Dermis microvascular lymphatic vessel endothelial cell (primary cell): Measurements from ENCODE around the gene CYGB. TPM values are rescaled to one million over a fixed set of nuclear protein-coding genes. Genes with fewer than 3 reads are reported as not detected.

Experiments
- DNase-seq, 2 donors: peaks; one replicate each; pipeline versions ENCODE4 v3.0.0 to v3.0.0-alpha.2; 2010; ENCODE audit warnings: low read depth in 2 of 2
- total RNA-seq: library from RNA; depleted of rRNA; stranded (reverse); fragments of >200 nt; gene quantifications from 2 replicates; pipeline ENCODE4 v1.2.1, GENCODE V29; 2014

Gene CYGB
- total RNA-seq, 1 donor from 2014 or later, result 1.8 TPM

GRCh38 chr17:76481071-76481655 lies 56.3 kb downstream of the CYGB start:
- no peak for DNase-seq

DNA sequence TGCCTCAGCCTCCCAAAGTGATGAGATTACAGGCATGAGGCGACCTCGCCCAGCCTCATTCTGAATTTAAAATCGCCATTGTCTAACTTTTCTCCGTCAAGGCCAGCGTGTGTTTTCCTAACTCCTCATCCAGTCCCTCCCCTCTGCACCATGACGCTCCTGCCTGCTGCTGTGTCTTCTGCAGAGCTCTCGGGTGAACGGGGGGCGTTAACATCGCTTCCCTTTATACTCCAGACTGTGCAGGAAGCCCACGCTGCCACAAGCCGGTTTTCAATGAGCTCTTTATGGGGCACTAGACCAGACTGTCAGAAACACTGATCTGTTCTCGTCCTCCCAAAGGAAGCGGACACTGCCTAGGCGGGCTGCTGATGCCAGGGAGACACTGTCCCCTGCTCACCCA lies 56.9 kb downstream of the CYGB start:
- no peak for DNase-seq

GRCh38 chr17:76479515-76480060 lies 57.9 kb downstream of the CYGB start:
- DNase-seq, result no peak

GRCh38 chr17:76478730-76479514 lies 58.6 kb downstream of the CYGB start:
- no peak for DNase-seq

GRCh38 chr17:76478097-76478496 lies 59.4 kb downstream of the CYGB start:
- DNase-seq, result no peak

DNA sequence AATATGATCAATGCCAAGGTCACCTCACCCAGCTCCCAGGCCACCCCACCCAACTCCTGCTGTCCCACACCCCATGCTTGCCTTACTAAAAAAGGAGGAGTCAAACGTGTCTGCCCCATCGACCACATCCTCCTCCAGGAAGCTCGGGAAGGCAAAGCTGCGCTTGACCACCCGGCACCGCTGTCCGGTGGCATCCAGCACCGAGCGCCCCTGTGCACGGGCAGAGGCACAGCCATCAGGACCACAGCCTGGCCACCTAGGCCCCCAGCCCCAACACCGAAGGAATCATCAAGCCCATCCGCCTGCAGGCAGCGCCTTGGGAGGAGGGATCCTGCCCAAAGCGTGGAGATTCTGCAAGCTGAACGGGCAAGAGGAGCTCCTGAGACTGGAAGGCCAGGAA lies 59.9 kb downstream of the CYGB start:
- no peak for DNase-seq

Other genes with a start within 250 kb of the CYGB start
- gene QRICH2, start 229.4 kb downstream of the CYGB start, total RNA-seq, result 5.6 and 12.0 TPM in 2 replicates
- gene PRPSAP1, start 183.8 kb downstream of the CYGB start, total RNA-seq, result 71.8 and 129 TPM in 2 replicates
- gene SPHK1, start 153.1 kb downstream of the CYGB start, total RNA-seq, result 196 and 380 TPM in 2 replicates
- 12.7 and 17.3 TPM in 2 replicates for gene UBE2O, start 84.6 kb downstream of the CYGB start, total RNA-seq
- gene AANAT, start 70.1 kb downstream of the CYGB start, total RNA-seq, result not detected in 2 replicates
- 11.7 and 17.3 TPM in 2 replicates for gene RHBDF2, start 36.3 kb downstream of the CYGB start, total RNA-seq
- gene PRCD, start 2.3 kb upstream of the CYGB start, total RNA-seq, result 0.39 and 0.89 TPM in 2 replicates
- 0.13 and 0.25 TPM in 2 replicates for gene ST6GALNAC2, start 48.2 kb upstream of the CYGB start, total RNA-seq
- gene ST6GALNAC1, start 106.0 kb upstream of the CYGB start, total RNA-seq, result not detected in 2 replicates
- gene MXRA7, start 173.3 kb upstream of the CYGB start, total RNA-seq, result 140 and 141 TPM in 2 replicates
- 11.7 and 15.7 TPM in 2 replicates for gene JMJD6, start 188.9 kb upstream of the CYGB start, total RNA-seq
- gene METTL23, start 189.1 kb upstream of the CYGB start, total RNA-seq, result 17.5 and 22.1 TPM in 2 replicates
- gene SRSF2, start 199.6 kb upstream of the CYGB start, total RNA-seq, result 184 and 229 TPM in 2 replicates
- gene MFSD11, start 200.4 kb upstream of the CYGB start, total RNA-seq, result 25.2 and 28.8 TPM in 2 replicates